ENCODE results near the gene MAN1A2. TPM values are rescaled to one million over a fixed set of nuclear protein-coding genes. Genes with fewer than 3 reads are reported as not detected.

The MAN1A2 gene
- total and polyA plus RNA-seq, 2 experiments from 2014 or later, result 24.7 to 45.0 TPM

DNA sequence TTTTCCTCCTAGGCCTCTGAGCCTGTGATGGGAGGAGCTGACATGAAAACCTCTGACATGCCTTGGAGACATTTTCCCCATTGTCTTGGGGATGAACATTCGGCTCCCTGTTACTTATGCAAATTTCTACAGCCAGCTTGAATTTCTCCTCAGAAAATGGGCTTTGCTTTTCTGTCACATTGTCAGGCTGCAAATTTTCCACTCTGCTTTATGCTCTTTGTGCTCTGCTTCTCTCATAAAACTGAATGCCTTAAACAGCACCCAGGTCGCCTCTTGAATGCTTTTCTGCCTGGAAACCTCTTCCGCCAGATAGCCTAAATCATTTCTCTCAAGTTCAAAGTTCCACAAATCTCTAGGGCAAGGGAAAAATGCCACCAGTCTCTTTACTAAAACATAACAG is 191.9 kb downstream of the MAN1A2 start:
- no peak overlapping the region for H3K4me3 ChIP-seq
- WGBS (ENCODE audit: low lambda C conversion rate, missing lambda C conversion rate), result 92% methylated on average over 3 of the region's 3 CpGs
- H3K79me2 ChIP-seq, result no peaks in the 10 kb centered on the region
- no peak overlapping the region for H3K27ac ChIP-seq
- no peaks in the 10 kb centered on the region for H4K20me1 ChIP-seq (ENCODE audit: insufficient read depth, poor library complexity, severe bottlenecking)
- no peak for DNase-seq (ENCODE audit: low spot score)
- peaks cover 15% of the 10 kb centered on the region for H3K4me1 ChIP-seq (ENCODE audit: insufficient read depth)
- no peak for TF ChIP-seq EZH2 (IDR thresholded peaks at IDR 0.05; ENCODE audit: borderline replicate concordance)
- TF ChIP-seq, protein P1, sequence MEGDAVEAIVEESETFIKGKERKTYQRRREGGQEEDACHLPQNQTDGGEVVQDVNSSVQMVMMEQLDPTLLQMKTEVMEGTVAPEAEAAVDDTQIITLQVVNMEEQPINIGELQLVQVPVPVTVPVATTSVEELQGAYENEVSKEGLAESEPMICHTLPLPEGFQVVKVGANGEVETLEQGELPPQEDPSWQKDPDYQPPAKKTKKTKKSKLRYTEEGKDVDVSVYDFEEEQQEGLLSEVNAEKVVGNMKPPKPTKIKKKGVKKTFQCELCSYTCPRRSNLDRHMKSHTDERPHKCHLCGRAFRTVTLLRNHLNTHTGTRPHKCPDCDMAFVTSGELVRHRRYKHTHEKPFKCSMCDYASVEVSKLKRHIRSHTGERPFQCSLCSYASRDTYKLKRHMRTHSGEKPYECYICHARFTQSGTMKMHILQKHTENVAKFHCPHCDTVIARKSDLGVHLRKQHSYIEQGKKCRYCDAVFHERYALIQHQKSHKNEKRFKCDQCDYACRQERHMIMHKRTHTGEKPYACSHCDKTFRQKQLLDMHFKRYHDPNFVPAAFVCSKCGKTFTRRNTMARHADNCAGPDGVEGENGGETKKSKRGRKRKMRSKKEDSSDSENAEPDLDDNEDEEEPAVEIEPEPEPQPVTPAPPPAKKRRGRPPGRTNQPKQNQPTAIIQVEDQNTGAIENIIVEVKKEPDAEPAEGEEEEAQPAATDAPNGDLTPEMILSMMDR (IDR thresholded peaks at IDR 0.05; ENCODE audit: poor library complexity), result no peak
- TF ChIP-seq EZH2phosphoT487 (IDR thresholded peaks at IDR 0.05; ENCODE audit: low read depth, severe bottlenecking, unreplicated experiment), result no peak
- H2AFZ ChIP-seq, result no peak overlapping the region
- no peaks in the 10 kb centered on the region for H3K36me3 ChIP-seq (replicated peaks; ENCODE audit: insufficient read depth, low read depth)
- no peak overlapping the region for H3K4me2 ChIP-seq
- H3K9me3 ChIP-seq (ENCODE audit: low read depth), result no peaks in the 10 kb centered on the region
- H3K27me3 ChIP-seq, result no peaks in the 10 kb centered on the region
- no peaks in the 10 kb centered on the region for H3K9me2 ChIP-seq (replicated peaks; ENCODE audit: insufficient read depth)

DNA sequence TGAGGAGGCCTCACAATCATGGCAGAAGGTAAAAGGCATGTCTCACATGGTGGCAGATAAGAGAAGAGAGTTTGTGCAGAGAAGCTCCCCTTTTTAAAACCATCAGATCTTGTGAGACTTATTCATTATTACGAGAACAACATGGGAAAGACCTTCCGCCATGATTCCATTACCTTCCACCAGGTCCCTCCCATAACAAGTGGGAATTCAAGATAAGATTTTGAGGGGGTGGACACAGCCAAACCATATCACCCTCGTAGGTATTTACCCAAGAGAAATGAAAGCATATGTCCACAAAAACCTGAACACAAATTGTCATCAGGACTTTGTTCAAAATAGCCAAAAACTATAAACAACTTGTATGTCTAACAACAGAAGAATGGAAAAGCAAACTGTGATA is 192.7 kb downstream of the MAN1A2 start:
- 81% methylated on average over 3 of the region's 3 CpGs for WGBS (ENCODE audit: low lambda C conversion rate, missing lambda C conversion rate)
- peaks cover 15% of the 10 kb centered on the region for H3K4me1 ChIP-seq (ENCODE audit: insufficient read depth)
- H3K4me2 ChIP-seq, result no peak overlapping the region
- no peak overlapping the region for H3K27ac ChIP-seq
- no peaks in the 10 kb centered on the region for H3K9me2 ChIP-seq (replicated peaks; ENCODE audit: insufficient read depth)
- H3K27me3 ChIP-seq, result no peaks in the 10 kb centered on the region
- H4K20me1 ChIP-seq (ENCODE audit: insufficient read depth, poor library complexity, severe bottlenecking), result no peaks in the 10 kb centered on the region
- no peak for DNase-seq (ENCODE audit: low spot score)
- no peaks in the 10 kb centered on the region for H3K36me3 ChIP-seq (replicated peaks; ENCODE audit: insufficient read depth, low read depth)
- TF ChIP-seq, protein P1 (IDR thresholded peaks at IDR 0.05; ENCODE audit: poor library complexity), result no peak
- TF ChIP-seq EZH2phosphoT487 (IDR thresholded peaks at IDR 0.05; ENCODE audit: low read depth, severe bottlenecking, unreplicated experiment) (no peak), EZH2 (IDR thresholded peaks at IDR 0.05; ENCODE audit: borderline replicate concordance) (no peak)
- no peak overlapping the region for H2AFZ ChIP-seq
- H3K79me2 ChIP-seq, result no peaks in the 10 kb centered on the region
- H3K4me3 ChIP-seq, result no peak overlapping the region
- no peaks in the 10 kb centered on the region for H3K9me3 ChIP-seq (ENCODE audit: low read depth)

DNA sequence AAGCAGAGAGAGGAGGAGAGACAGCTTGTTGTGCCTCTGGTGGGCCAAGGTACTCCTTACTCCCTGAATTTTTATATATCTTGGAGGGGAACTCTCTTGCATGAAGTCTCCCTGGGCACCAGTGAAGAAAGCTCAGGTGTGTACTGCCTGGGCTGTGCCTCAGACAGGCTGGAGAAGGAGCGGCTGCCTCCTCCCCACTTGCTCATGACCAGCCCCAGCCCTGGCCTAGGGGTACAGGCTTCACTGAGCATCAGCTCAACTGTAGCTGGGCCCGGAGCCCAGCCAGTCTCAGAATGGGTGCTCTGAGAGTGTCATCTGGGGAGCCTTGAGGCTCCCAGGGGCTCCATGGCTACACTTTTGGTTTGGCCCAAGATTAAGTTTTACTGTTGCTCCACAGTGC is 193.8 kb downstream of the MAN1A2 start:
- Histone ChIP-seq H3K27me3 (no peaks in the 10 kb centered on the region), H4K20me1 (ENCODE audit: insufficient read depth, poor library complexity, severe bottlenecking) (no peaks in the 10 kb centered on the region), H3K27ac (no peak overlapping the region), H2AFZ (no peak overlapping the region), H3K9me3 (ENCODE audit: low read depth) (no peaks in the 10 kb centered on the region), H3K36me3 (replicated peaks; ENCODE audit: insufficient read depth, low read depth) (no peaks in the 10 kb centered on the region), H3K4me2 (no peak overlapping the region), H3K9me2 (replicated peaks; ENCODE audit: insufficient read depth) (no peaks in the 10 kb centered on the region), H3K4me3 (no peak overlapping the region), H3K4me1 (ENCODE audit: insufficient read depth) (peaks cover 15% of the 10 kb centered on the region), H3K79me2 (no peaks in the 10 kb centered on the region)
- WGBS (ENCODE audit: low lambda C conversion rate, missing lambda C conversion rate), result 100% methylated on average over 2 of the region's 2 CpGs
- TF ChIP-seq, protein P1 (IDR thresholded peaks at IDR 0.05; ENCODE audit: poor library complexity), result no peak
- TF ChIP-seq EZH2phosphoT487 (IDR thresholded peaks at IDR 0.05; ENCODE audit: low read depth, severe bottlenecking, unreplicated experiment) (no peak), EZH2 (IDR thresholded peaks at IDR 0.05; ENCODE audit: borderline replicate concordance) (no peak)
- no peak for DNase-seq (ENCODE audit: low spot score)

DNA sequence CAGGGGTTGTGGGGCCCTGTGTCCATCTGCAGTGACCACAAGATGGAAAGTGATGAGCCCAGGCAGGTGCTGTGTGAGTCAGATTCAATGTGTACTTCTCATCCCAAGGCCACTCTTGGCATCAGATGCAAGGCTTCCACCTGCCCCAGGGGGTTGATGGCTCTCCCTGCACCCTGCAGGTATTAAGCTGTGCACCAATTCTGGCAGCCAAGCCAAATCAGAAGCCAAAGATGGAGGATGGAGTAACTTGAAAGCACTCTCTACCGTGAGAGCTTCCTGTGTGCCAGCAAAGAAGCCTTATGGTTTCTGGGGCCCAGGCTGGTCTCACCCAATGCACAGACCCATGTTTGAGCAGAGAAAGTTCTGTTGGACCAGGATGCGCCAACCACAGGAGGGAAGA is 194.3 kb downstream of the MAN1A2 start:
- no peak overlapping the region for H3K27ac ChIP-seq
- no peaks in the 10 kb centered on the region for H3K27me3 ChIP-seq
- no peaks in the 10 kb centered on the region for H3K79me2 ChIP-seq
- DNase-seq (ENCODE audit: low spot score), result no peak
- WGBS (ENCODE audit: low lambda C conversion rate, missing lambda C conversion rate), result 100% methylated on average over 2 of the region's 2 CpGs
- H3K9me3 ChIP-seq (ENCODE audit: low read depth), result no peaks in the 10 kb centered on the region
- TF ChIP-seq EZH2phosphoT487 (IDR thresholded peaks at IDR 0.05; ENCODE audit: low read depth, severe bottlenecking, unreplicated experiment) (no peak), EZH2 (IDR thresholded peaks at IDR 0.05; ENCODE audit: borderline replicate concordance) (no peak)
- TF ChIP-seq, protein P1 (IDR thresholded peaks at IDR 0.05; ENCODE audit: poor library complexity), result no peak
- H2AFZ ChIP-seq, result no peak overlapping the region
- no peaks in the 10 kb centered on the region for H4K20me1 ChIP-seq (ENCODE audit: insufficient read depth, poor library complexity, severe bottlenecking)
- no peaks in the 10 kb centered on the region for H3K36me3 ChIP-seq (replicated peaks; ENCODE audit: insufficient read depth, low read depth)
- peaks cover 15% of the 10 kb centered on the region for H3K4me1 ChIP-seq (ENCODE audit: insufficient read depth)
- H3K4me2 ChIP-seq, result no peak overlapping the region
- H3K4me3 ChIP-seq, result no peak overlapping the region
- H3K9me2 ChIP-seq (replicated peaks; ENCODE audit: insufficient read depth), result no peaks in the 10 kb centered on the region

Measured in hepatocyte (in vitro differentiated cells).